GM18511 (cell line): ENCODE data around the gene HSD17B2.
"Not testable (repeated sequence)": the region's sequence is repeated elsewhere in the genome, so short reads cannot be mapped to it uniquely, and the experiment has no call there.

Experiments used
- ATAC-seq: cut with Tn5 transposase; IDR thresholded peaks from one replicate; pipeline ENCODE4 v1.9.1; 2021; ENCODE audit warnings: mild to moderate bottlenecking, moderate library complexity; ENCODE audit not compliant: unreplicated experiment

Gene HSD17B2

GRCh38 chr16:82074019-82074558, 39.0 kb downstream of the HSD17B2 start:
- no peak for ATAC-seq

DNA sequence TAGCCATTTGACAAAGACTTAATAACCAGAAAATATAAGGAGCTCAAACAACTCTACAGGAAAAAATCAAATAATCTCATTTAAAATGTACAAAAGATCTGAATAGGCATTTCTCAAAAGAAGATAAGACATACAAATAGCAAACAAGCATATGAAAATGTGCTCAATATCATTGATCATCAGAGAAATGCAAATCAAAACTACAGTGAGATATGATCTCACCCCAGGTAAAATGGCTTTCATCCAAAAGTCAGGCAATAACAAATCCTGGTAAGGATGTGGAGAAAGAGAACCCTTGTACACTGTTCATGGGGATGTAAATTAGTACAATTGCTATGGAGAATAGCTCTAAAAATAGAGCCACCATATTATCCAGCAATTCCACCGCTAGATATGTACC, 43.1 kb downstream of the HSD17B2 start:
- ATAC-seq, result no peak

GRCh38 chr16:82079892-82080291, 44.8 kb downstream of the HSD17B2 start:
- no peak for ATAC-seq

- ATAC-seq, result no peak
These were observed 46.2 kb downstream of the HSD17B2 start for GRCh38 chr16:82081264-82081663.

DNA sequence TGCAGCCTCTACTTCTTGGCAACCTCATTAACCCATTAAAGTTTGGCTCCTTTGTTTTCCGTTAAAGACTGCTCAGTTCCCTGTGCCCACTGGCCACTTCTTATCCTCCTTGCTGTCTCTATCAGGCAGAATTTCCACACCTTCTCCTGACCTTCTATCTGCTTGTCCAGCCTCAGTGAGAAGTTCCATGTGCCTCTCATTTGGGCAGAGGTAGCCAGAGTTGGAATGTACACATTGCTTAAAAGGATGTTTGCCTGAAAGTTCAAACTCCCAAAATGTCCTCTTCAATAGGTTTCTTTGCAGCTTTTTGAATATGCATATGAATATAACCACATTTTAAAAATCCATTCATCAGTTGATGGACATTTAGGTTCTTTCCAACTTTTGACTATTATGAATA, 47.0 kb downstream of the HSD17B2 start:
- ATAC-seq, result no peak

DNA sequence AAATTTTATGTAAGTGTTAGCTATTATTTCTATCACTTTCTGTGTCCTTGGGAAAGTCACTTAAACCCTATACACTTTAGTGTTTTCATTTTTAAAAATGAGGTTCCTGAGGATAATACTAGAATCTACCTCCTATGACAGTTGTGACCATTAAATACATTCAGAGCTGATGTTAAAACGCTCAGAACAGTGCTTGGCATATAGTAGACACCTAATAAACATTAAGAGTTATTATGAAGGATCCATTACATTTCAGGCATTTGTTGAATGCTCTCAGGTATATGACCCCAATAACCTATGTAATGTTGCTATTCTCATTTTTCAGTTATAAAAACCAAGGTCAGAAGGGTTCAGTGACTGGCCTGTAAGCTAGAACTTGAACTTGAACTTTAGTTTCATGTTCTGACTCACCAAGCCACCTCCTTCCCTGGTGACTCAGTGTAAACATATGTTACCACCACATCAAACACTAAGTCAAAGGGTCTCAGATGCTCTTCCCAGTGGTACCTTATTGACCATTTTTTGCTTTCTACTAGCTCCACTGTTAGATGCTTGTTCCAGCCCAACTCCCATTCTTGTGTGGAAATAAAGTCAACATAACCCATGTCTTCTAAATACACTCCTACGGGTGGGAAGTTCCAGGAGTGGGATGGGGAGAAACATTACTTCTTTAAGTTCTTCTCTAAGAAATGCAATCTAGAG, 47.6 kb downstream of the HSD17B2 start:
- no peak for ATAC-seq

DNA sequence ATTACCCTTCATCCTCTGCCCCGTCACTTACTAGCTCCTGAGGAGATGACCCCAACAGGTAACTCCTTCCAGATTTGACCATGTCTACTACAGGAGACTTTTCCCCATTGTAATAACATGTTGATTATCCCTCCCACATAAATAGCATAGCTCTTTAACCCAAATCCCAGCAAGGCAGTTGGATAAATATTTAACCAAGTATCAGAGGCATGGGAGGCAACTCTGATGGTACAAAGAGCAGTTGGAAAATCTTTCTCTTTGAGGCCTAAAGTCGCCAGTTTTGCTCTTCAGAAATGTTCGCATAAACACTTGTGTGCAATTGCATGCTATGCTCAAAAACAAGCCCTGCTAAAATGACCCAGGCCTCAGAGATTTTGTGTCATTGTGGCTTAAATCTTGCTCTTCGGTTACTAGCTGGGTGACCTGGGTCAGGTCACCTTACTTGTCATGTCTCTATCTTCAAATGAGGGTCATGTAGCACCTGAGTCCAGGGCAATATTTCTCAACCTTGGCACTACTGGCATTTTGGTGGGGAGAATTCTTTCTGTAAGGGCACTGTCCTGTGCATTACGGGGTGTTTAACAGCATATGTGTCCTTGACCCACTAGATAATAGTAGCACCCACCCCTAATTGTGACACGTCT, 48.8 kb downstream of the HSD17B2 start:
- ATAC-seq, result no peak

DNA sequence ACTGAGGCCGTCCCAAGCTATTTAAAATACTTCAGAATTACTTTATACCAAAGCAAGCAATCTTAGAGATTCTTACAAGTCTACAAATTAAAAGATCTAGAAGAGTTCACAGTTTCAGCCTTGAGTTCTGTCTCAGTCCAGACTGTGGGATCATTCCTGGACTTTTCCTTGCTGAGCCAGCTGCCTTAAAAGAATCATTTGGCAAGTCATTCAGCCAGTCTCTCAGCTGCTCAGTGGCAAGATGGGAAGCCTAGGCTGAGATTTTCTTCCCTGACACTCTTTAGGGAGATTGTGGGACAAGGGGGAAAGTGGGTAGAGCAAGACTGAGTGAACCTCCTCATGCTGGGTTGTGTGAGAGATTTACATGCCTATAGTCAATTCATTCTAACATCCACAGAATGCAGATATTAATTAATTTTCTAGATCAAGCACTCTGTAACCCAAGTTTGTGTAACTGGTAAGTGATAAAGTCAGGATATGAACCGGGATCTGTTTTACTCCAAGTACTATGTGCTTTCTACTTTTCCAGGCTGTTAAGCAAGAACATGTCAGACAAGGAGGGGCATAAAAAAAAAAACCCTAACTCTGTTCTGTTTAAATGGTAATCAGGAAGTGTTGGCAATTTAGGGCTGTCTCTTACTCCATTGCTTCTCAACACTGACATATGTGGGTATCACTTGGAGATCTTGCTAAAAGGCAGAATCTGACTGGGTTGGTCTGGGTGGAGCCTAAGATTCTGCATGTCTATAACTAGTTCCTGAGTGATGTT, 50.1 kb downstream of the HSD17B2 start:
- no peak for ATAC-seq

DNA sequence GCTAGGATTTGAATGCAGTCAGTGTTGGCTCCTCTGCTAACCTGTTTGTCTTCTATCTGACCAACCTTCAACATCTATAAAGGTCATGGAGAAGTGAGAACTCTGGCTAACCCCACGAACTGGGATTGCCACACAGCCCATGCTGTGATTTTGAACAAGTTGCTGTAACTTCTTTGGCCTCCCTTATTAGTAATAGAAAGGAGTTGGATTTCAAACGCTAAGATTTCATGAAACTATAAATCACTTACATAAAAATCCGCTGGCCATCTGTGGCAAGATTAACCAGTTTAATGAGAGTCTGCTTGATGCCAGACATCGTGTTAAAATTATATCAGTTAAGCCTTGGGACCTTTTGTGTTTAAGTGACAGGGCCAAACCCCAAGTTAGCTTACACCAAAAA, 53.4 kb downstream of the HSD17B2 start:
- no peak for ATAC-seq

- ATAC-seq, result no peak
These were observed 56.2 kb downstream of the HSD17B2 start for GRCh38 chr16:82091241-82091640.

DNA sequence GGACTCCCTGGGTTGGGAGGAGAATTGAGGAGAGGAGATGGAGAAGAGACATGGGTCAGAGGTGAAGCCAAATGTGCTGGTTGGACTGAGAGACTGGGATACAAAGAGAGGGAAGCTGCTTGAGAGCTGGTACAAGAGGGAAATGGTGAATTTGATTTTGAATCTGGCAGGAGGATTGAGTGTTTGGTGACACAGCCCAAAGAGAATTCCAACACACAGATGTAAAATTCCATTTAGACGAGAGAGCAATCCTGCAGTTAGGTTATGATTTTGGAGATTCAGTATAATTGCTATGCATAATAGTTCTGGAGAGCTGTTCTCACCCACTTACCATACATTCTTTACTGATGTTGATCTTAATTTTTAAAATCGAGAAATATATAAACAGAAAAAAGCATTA, 57.7 kb downstream of the HSD17B2 start:
- no peak for ATAC-seq

- ATAC-seq, result no peak
These were observed 58.7 kb downstream of the HSD17B2 start for GRCh38 chr16:82093666-82094300.

DNA sequence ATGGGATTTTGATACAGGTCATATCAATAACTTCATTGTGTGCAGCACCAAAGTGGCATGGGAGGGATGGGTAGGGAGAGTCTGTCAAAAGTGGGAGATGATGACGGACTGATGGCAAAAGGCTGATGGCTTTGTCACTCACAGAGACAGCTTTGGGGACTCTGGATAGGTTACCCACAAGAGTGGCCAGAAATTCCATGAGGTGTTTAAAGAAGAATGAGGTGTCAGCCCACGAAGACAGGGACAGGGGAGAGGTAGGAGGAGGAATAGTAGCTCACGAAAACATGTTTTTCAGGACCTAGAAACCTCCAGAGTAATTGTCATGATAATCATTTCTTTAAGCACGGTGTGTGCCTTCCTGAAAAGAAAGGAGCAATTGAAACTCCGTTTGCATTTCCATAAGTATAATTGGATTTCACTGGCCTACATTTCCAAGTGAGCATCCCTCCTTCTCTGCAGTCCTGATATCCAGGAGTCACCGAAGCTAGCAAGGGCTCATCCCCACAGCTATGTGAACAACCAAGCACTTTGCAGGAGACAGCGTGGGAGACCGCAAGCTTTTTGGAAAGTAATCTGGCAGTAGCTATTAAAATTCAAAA, 60.0 kb downstream of the HSD17B2 start:
- no peak for ATAC-seq

DNA sequence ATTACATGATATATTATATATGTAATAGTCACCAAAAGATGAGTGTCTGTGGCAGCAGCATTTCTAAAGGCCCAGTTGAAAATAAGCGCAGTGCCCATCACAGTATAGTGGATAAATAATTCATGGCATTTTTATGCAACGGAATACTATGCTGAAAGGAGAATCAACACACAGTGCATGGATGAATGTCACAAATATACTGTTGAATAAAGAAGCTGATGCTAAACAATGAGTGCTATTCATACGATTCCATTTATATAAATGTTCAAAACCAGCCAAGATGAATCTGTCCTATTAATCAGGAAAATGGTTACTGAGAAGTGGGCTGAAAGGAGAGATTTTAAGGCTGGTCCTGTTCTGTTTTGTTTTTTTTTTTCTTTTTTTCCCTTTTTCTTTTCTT, 61.6 kb downstream of the HSD17B2 start:
- ATAC-seq, result no peak

DNA sequence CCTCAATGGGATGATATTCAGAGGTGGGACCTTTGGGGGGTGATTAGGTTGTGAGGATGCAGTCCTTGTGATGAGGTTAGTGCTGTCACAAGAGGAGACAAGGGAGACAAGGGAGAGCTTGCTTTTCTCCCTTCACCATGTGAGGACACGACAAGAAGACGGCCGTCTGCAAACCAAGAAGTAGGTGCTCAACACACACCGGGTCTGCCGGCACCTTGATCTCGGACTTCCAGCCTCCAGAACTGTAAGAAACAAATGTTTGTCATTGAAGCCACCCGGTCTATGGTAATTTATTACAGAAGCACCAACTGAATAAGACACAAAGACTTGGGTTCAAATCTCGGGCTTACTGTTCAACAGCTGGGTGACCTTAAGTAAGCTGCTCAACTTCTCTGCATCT, 70.1 kb downstream of the HSD17B2 start:
- no peak for ATAC-seq

DNA sequence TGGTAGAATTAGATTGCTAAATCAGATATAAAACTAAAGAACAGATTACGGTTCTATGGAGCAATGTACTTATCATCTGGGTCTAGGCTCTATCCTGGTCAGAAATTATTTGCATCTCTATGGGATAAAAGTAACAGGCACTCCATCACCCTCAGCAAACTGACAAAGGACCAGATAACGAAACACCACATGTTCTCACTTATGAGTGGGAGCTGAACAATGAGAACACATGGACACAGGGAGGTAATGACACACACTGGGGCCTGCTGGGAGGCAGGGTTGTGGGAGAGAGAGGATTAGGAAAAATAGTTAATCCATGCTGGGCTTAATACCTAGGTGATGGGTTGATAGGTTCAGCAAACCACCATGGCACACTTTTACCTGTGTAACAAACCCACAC, 73.0 kb downstream of the HSD17B2 start:
- ATAC-seq, result no peak

- ATAC-seq, result no peak
These were observed 73.7 kb downstream of the HSD17B2 start for GRCh38 chr16:82108774-82109173.

- ATAC-seq, result not testable (repeated sequence)
These were observed 74.2 kb downstream of the HSD17B2 start for GRCh38 chr16:82109266-82109665.

- ATAC-seq, result no peak
These were observed 76.9 kb downstream of the HSD17B2 start for GRCh38 chr16:82111944-82112343.

- ATAC-seq, result no peak
These were observed 78.7 kb downstream of the HSD17B2 start for GRCh38 chr16:82113741-82114140.

GRCh38 chr16:82116535-82116934, 81.5 kb downstream of the HSD17B2 start:
- no peak for ATAC-seq
